Mucosa of descending colon (tissue), 3 donors: ENCODE results near the gene SOWAHC. TPM values are rescaled to one million over a fixed set of nuclear protein-coding genes. Genes with fewer than 3 reads are reported as not detected.

ENCODE experiments used
- ATAC-seq: fragments of 200-7000 bp; cut with Tn5 transposase; one replicate; pipeline ENCODE4 v1.9.1; 2020; ENCODE audit warnings: mild to moderate bottlenecking, moderate library complexity
- DNase-seq, 3 donors: peaks; one replicate each; pipeline ENCODE4 v3.0.0-alpha.2; 2020
- H3K36me3 ChIP-seq: fragments of 200-600 bp; one replicate; pipeline ENCODE4 v1.8.0; 2021; ENCODE audit warnings: low read depth, mild to moderate bottlenecking
- H3K4me1 ChIP-seq: fragments of 200-600 bp; one replicate; pipeline ENCODE4 v1.8.0; 2021; ENCODE audit warnings: low read depth, mild to moderate bottlenecking
- H3K4me3 ChIP-seq: fragments of 200-600 bp; one replicate; pipeline ENCODE4 v1.8.0; 2021; ENCODE audit warnings: mild to moderate bottlenecking
- H3K9me3 ChIP-seq: fragments of 200-600 bp; one replicate; pipeline ENCODE4 v1.8.0; 2021; ENCODE audit warnings: mild to moderate bottlenecking
- CTCF ChIP-seq: fragments of 200-600 bp; IDR thresholded peaks from one replicate; pipeline ENCODE4 v1.8.0; 2022; ENCODE audit warnings: antibody characterized with exemption, mild to moderate bottlenecking
- intact Hi-C, 2 donors: fragments of 100-400 bp; cut with DNase I in 1 of 2; cut with micrococcal nuclease in 1 of 2; formaldehyde crosslinking; loops; one replicate each; pipeline versions ENCODE4 v1.11.0 to v1.11.1; 2022; cut with DNase I, micrococcal nuclease
- total RNA-seq, 3 donors: library from RNA; stranded (reverse); fragmentation: NEBNext Ultra II Directional in 2 of 3; extraction: Animal tissue kit (Norgen Biotek cat#: 25700) in 2 of 3; gene quantifications; one replicate each; pipeline versions ENCODE4 v1.2.1 to v1.2.4, GENCODE V29; 2021 to 2023
- donor health status: DM: no; HTN: no; CAD: no; lungs with moderate emphysema.
- donor health status: DM: no; HTN: no; CAD: no.
- donor health status: DM: no; HTN: yes; CAD: no.

SOWAHC gene
- total RNA-seq, 3 donors from 2014 or later: 30.2 to 44.0 (median 35.8) TPM

DNA sequence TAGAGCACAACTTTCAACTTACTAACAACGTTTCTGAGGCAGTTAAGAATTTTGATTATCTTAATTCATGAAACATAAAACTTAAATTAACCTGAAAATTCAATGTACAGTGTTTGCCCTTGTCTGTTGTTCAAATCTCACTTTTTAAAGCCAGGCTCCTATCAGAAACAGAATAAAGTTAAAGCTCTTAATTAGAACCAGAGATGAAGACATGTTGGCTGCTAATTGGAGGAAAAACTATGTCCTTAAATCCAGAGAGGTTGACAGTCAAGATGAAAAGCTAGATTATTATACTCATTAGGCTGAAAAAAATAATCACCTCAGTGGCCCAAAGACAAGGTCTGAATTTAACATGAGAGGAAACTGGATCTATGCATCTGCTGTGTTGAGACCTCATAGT lies 52.3 kb downstream of the SOWAHC start:
- DNase-seq (no peak), ATAC-seq (no peak)
- Histone ChIP-seq H3K4me3 (no peak overlapping the region), H3K36me3 (no peaks in the 10 kb centered on the region), H3K9me3 (no peaks in the 10 kb centered on the region), H3K4me1 (no peaks in the 10 kb centered on the region)
- intact Hi-C loops: no loop called here
- TF ChIP-seq CTCF: no peak

Other genes starting within 250 kb of the SOWAHC start
- 100 to 1,000 TPM in 1 of 3 donors, 10 to 100 TPM in 2; 79.3 to 112 (median 84.1) TPM for gene SEPTIN10, start 398 bp upstream of the SOWAHC start, total RNA-seq
- gene RGPD5, start 179.9 kb downstream of the SOWAHC start, total RNA-seq: 10 to 100 TPM; 30.9 to 55.2 (median 50.9) TPM